Fibroblast of lung (primary cell): ENCODE data around the gene CDH15. TPM values are rescaled to one million over a fixed set of nuclear protein-coding genes. Genes with fewer than 3 reads are reported as not detected.

ENCODE experiments used
- DNase-seq, 2 donors: peaks; one replicate each; pipeline versions ENCODE4 v3.0.0 to v3.0.0-alpha.2; 2010; ENCODE audit warnings: low read depth in 2 of 2
- H2AFZ ChIP-seq: 2 replicates; pipeline ENCODE4 v1.5.1; 2012; ENCODE audit warnings: low read length, control low read depth, inconsistent platforms
- H3K27ac ChIP-seq: 2 replicates; pipeline ENCODE4 v1.5.1; 2011; ENCODE audit warnings: low read length, control low read depth; ENCODE audit not compliant: insufficient read depth
- H3K27me3 ChIP-seq: 2 replicates; pipeline ENCODE4 v1.5.1; 2011; ENCODE audit warnings: mild to moderate bottlenecking, low read length; ENCODE audit not compliant: control insufficient read depth, insufficient read depth
- H3K36me3 ChIP-seq: 2 replicates; pipeline ENCODE4 v1.5.1; 2011; ENCODE audit warnings: low read length; ENCODE audit not compliant: control insufficient read depth, insufficient read depth
- H3K4me1 ChIP-seq: 2 replicates; pipeline ENCODE4 v1.5.1; 2011; ENCODE audit warnings: low read length; ENCODE audit not compliant: control insufficient read depth, insufficient read depth; ENCODE audit errors: extremely low read depth
- H3K4me2 ChIP-seq: 2 replicates; pipeline ENCODE4 v1.5.1; 2011; ENCODE audit warnings: low read length, control low read depth; ENCODE audit not compliant: insufficient read depth; ENCODE audit errors: extremely low read depth
- H3K4me3 ChIP-seq, 4 experiments: fragments of 200-600 bp in 1 of 4; sonication (generic) in 1 of 4; replicated peaks in 1 of 4; 2 replicates each; pipeline ENCODE4 v1.5.1; 2011 to 2016; ENCODE audit warnings: low read length in 4 of 4, low read depth in 3 of 4, mild to moderate bottlenecking in 3 of 4, control low read depth in 2 of 4, inconsistent platforms in 1 of 4, mixed read lengths in 1 of 4; ENCODE audit not compliant: insufficient read depth in 1 of 4; ENCODE audit errors: control extremely low read depth in 1 of 4
- H3K79me2 ChIP-seq: 2 replicates; pipeline ENCODE4 v1.5.1; 2012; ENCODE audit warnings: mild to moderate bottlenecking, low read length, inconsistent platforms; ENCODE audit not compliant: control insufficient read depth, insufficient read depth
- H3K9ac ChIP-seq: 2 replicates; pipeline ENCODE4 v1.5.1; 2011; ENCODE audit warnings: mild to moderate bottlenecking, low read length, control low read depth; ENCODE audit not compliant: insufficient read depth
- H3K9me3 ChIP-seq: 2 replicates; pipeline ENCODE4 v1.5.1; 2012; ENCODE audit warnings: low read depth, low read length; ENCODE audit not compliant: control insufficient read depth, insufficient read depth
- H4K20me1 ChIP-seq: 2 replicates; pipeline ENCODE4 v1.5.1; 2011; ENCODE audit warnings: low read length; ENCODE audit not compliant: control insufficient read depth, insufficient read depth; ENCODE audit errors: extremely low read depth
- EZH2 ChIP-seq: IDR thresholded peaks from 2 replicates; pipeline ENCODE4 v1.5.1; 2012; ENCODE audit warnings: low read length, control low read depth, mild to moderate bottlenecking; ENCODE audit errors: missing control alignments
- polyA plus RNA-seq, 2 donors: library from polyadenylated mRNA; depleted of rRNA in 1 of 2; stranded (reverse) in 1 of 2; unstranded in 1 of 2; fragments of >200 nt; gene quantifications; 2 replicates each; pipeline ENCODE4 v1.2.1, GENCODE V29; 2011 to 2012; ENCODE audit warnings: missing spikeins in 1 of 2
- total RNA-seq: library from RNA; depleted of rRNA; stranded (reverse); fragments of >200 nt; gene quantifications from 2 replicates; pipeline ENCODE4 v1.2.1, GENCODE V29; 2014
- TF ChIP-seq, protein P1 (sequence below), 2 donors: IDR thresholded peaks in 1 of 2; conservative IDR thresholded peaks in 1 of 2; 1 replicate in 1 of 2; 2 replicates in 1 of 2; pipeline ENCODE4 v1.5.1; 2011 to 2012; ENCODE audit warnings: low read length in 2 of 2, control low read depth in 1 of 2, inconsistent platforms in 1 of 2, low read depth in 1 of 2, mild to moderate bottlenecking in 1 of 2

Gene CDH15
- total and polyA plus RNA-seq, 2 donors (not counting 1 experiment from before 2014, with no cell fraction given) = 0.10 to 0.99 TPM

DNA sequence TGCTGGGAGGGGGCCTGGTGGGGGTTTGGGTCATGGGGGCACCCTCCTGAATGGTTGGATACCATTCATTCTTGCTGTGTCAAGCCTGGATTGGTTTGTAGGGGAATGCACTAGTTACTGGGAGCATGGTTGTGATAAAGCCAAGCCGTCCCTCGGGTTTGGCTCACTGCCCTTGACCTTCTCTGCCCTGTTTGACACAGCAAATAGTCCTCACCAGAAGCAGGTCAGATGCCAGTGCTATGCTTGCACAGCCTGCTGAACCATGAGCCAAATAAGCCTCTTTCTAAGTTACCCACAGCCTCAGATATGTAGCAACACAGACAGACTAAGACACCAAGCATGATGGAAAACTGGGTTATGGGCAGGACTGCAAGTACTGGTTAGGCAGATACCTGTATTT, 60.6 kb downstream of the CDH15 start:
- H4K20me1 ChIP-seq = no peaks in the 10 kb centered on the region
- H3K27ac ChIP-seq = no peak overlapping the region
- no peaks in the 10 kb centered on the region for H3K27me3 ChIP-seq
- no peak overlapping the region for H3K4me3 ChIP-seq
- no peak overlapping the region for H3K4me2 ChIP-seq
- H3K9me3 ChIP-seq = peaks cover 6% of the 10 kb centered on the region
- peaks cover 2% of the 10 kb centered on the region for H3K79me2 ChIP-seq
- TF ChIP-seq, protein P1, sequence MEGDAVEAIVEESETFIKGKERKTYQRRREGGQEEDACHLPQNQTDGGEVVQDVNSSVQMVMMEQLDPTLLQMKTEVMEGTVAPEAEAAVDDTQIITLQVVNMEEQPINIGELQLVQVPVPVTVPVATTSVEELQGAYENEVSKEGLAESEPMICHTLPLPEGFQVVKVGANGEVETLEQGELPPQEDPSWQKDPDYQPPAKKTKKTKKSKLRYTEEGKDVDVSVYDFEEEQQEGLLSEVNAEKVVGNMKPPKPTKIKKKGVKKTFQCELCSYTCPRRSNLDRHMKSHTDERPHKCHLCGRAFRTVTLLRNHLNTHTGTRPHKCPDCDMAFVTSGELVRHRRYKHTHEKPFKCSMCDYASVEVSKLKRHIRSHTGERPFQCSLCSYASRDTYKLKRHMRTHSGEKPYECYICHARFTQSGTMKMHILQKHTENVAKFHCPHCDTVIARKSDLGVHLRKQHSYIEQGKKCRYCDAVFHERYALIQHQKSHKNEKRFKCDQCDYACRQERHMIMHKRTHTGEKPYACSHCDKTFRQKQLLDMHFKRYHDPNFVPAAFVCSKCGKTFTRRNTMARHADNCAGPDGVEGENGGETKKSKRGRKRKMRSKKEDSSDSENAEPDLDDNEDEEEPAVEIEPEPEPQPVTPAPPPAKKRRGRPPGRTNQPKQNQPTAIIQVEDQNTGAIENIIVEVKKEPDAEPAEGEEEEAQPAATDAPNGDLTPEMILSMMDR (conservative IDR thresholded peaks at IDR 0.05 in 1 of 2, IDR thresholded peaks at IDR 0.05 in 1 of 2; ENCODE audit: low read depth in 1 of 2, low read length in 2 of 2) = no peak
- no peak for TF ChIP-seq EZH2
- no peak overlapping the region for H2AFZ ChIP-seq
- H3K9ac ChIP-seq = no peak overlapping the region
- H3K36me3 ChIP-seq = peaks cover 35% of the 10 kb centered on the region
- DNase-seq = no peak
- no peaks in the 10 kb centered on the region for H3K4me1 ChIP-seq

DNA sequence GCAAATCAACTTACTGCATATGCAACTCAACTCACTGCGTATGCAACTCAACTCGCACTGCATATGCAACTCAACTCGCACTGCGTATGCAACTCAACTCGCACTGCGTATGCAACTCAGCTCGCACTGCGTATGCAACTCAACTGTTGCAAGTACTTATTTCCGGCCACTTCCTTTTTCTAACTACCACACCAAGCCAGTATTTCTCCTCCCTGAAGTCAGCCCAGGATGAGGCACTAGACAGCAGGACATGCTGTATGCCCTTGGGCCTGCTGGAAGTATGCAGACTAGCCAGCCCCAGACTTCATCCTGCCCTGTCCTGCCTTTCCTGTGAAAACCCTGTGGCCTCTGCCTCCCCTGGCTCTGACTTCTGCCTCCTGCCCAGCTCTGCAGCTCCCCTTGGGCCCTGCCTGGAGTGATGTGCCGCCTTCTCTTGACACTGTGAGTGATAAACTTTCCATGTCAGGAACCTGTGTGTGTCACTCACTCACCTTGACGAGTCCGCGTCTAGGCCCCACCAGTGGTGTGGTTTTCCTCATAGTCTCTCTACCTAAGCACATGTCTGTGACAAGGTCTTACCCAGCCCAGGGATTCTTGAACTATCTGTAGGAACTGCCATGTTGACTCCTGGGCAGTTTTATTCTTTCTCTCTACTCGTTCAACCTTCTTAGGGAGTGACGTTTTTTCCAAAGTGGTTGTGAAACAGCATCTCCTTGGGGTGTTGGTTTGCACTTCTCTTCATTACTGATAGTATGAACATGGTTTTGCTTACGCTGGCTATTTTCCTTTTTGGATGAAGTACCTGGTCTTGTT, 62.3 kb downstream of the CDH15 start:
- TF ChIP-seq EZH2 = no peak
- TF ChIP-seq, protein P1 (conservative IDR thresholded peaks at IDR 0.05 in 1 of 2, IDR thresholded peaks at IDR 0.05 in 1 of 2; ENCODE audit: low read depth in 1 of 2, low read length in 2 of 2) = no peak
- no peaks in the 10 kb centered on the region for H3K9me3 ChIP-seq
- H3K4me2 ChIP-seq = no peak overlapping the region
- H3K79me2 ChIP-seq = no peaks in the 10 kb centered on the region
- peaks cover 20% of the 10 kb centered on the region for H3K36me3 ChIP-seq
- H3K4me1 ChIP-seq = no peaks in the 10 kb centered on the region
- no peaks in the 10 kb centered on the region for H4K20me1 ChIP-seq
- no peak overlapping the region for H2AFZ ChIP-seq
- no peaks in the 10 kb centered on the region for H3K27me3 ChIP-seq
- no peak overlapping the region for H3K27ac ChIP-seq
- no peak for DNase-seq
- no peak overlapping the region for H3K9ac ChIP-seq
- H3K4me3 ChIP-seq = no peak overlapping the region

DNA sequence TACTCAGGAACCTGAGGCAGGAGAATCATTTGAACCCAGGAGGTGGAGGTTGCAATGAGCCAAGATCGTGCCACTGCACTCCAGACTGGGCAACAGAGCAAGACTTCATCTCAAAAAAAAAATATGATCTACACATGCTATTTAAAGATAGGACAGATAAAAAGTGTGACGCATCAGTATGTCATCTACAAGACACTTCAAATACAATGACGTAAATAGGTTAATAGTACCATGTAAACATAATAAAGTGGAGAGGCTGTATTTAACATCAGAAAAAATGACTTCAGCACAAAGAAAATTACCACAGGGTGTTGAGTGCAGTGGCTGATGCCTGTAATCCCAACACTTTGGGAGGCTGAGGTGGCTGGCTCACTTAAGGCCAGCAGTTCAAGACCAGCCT, 66.2 kb downstream of the CDH15 start:
- H3K36me3 ChIP-seq = peaks cover 9% of the 10 kb centered on the region
- no peaks in the 10 kb centered on the region for H3K9me3 ChIP-seq
- H3K27ac ChIP-seq = no peak overlapping the region
- TF ChIP-seq EZH2 = no peak
- TF ChIP-seq, protein P1 (conservative IDR thresholded peaks at IDR 0.05 in 1 of 2, IDR thresholded peaks at IDR 0.05 in 1 of 2; ENCODE audit: low read depth in 1 of 2, low read length in 2 of 2) = no peak
- no peak overlapping the region for H3K9ac ChIP-seq
- no peaks in the 10 kb centered on the region for H4K20me1 ChIP-seq
- H3K27me3 ChIP-seq = no peaks in the 10 kb centered on the region
- no peak overlapping the region for H3K4me2 ChIP-seq
- no peak overlapping the region for H3K4me3 ChIP-seq
- DNase-seq = no peak
- H2AFZ ChIP-seq = no peak overlapping the region
- H3K79me2 ChIP-seq = peaks cover 1% of the 10 kb centered on the region
- peaks cover 2% of the 10 kb centered on the region for H3K4me1 ChIP-seq
